NCI-H187 treated with DMSO at 0.1 percent for 48 hours (cell line): ENCODE data around the gene TAF11L6.
"Not testable (repeated sequence)": the region's sequence is repeated elsewhere in the genome, so short reads cannot be mapped to it uniquely, and the experiment has no call there.

Source experiments
- DNase-seq: peaks from one replicate; lab custom pipeline; 2025; lab: John Stamatoyannopoulos, UW

The TAF11L6 gene

GRCh38 chr5:17528369-17528768 lies at the start of gene TAF11L6:
Gene TAF11L6, plus strand, starts transcription at chr5:17528669.
- not testable (repeated sequence) for DNase-seq

- no peak for DNase-seq
Observed at GRCh38 chr5:17481378-17481777, 47.1 kb upstream of the TAF11L6 start.

GRCh38 chr5:17482790-17483189 lies 45.7 kb upstream of the TAF11L6 start:
- DNase-seq: no peak

GRCh38 chr5:17486464-17487173 lies 41.9 kb upstream of the TAF11L6 start:
- DNase-seq: not testable (repeated sequence)

- DNase-seq: no peak
Observed at GRCh38 chr5:17487174-17487512, 41.3 kb upstream of the TAF11L6 start.

- not testable (repeated sequence) for DNase-seq
Observed at GRCh38 chr5:17491257-17491656, 37.2 kb upstream of the TAF11L6 start.

- no peak for DNase-seq
Observed at GRCh38 chr5:17492770-17493169, 35.7 kb upstream of the TAF11L6 start.

GRCh38 chr5:17497446-17497845 lies 31.0 kb upstream of the TAF11L6 start:
- no peak for DNase-seq

GRCh38 chr5:17497931-17498330 lies 30.5 kb upstream of the TAF11L6 start, which contains the start of gene TAF11L2:
Gene TAF11L2, plus strand, starts transcription at chr5:17498231.
- DNase-seq: not testable (repeated sequence)

- DNase-seq: no peak
Observed at GRCh38 chr5:17511775-17512325, 16.6 kb upstream of the TAF11L6 start.

- not testable (repeated sequence) for DNase-seq
Observed at GRCh38 chr5:17517526-17517925, 10.9 kb upstream of the TAF11L6 start.

- DNase-seq: not testable (repeated sequence)
Observed at GRCh38 chr5:17518067-17518466, 10.4 kb upstream of the TAF11L6 start, which contains the start of gene TAF11L3. Gene TAF11L3, plus strand, starts transcription at chr5:17518367.

- DNase-seq: not testable (repeated sequence)
Observed at GRCh38 chr5:17519508-17519907, 9.0 kb upstream of the TAF11L6 start.

GRCh38 chr5:17521501-17521900 lies 7.0 kb upstream of the TAF11L6 start, which contains the start of gene TAF11L4:
Gene TAF11L4, plus strand, starts transcription at chr5:17521801.
- DNase-seq: not testable (repeated sequence)

GRCh38 chr5:17524935-17525334 lies 3.5 kb upstream of the TAF11L6 start, which contains the start of gene TAF11L5:
Gene TAF11L5, plus strand, starts transcription at chr5:17525235.
- not testable (repeated sequence) for DNase-seq

GRCh38 chr5:17526504-17526903 lies 2.0 kb upstream of the TAF11L6 start:
- DNase-seq: not testable (repeated sequence)
